Measurements from ENCODE around the gene COX6A1. TPM values are rescaled to one million over a fixed set of nuclear protein-coding genes. Genes with fewer than 3 reads are reported as not detected.

Gene COX6A1
- total RNA-seq, 1 donor from 2014 or later: 142 TPM

DNA sequence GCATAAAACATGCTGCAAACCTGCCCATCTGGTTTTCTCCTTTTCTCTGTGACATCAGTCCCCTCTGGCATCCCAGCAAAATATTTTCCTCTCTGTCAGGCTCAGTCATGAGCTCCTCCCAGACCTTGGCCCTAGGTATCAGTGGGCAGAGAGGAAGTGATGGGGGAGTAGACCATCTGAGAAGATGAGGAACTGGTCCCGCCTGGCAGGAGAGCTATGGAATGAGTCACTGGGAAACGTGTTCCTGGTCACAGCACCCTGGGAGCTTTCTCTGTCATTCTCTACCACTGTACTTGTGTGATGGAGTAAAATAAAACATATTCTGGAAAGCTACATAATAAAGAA lies 36.7 kb downstream of the COX6A1 start:
- TF ChIP-seq, protein P1, sequence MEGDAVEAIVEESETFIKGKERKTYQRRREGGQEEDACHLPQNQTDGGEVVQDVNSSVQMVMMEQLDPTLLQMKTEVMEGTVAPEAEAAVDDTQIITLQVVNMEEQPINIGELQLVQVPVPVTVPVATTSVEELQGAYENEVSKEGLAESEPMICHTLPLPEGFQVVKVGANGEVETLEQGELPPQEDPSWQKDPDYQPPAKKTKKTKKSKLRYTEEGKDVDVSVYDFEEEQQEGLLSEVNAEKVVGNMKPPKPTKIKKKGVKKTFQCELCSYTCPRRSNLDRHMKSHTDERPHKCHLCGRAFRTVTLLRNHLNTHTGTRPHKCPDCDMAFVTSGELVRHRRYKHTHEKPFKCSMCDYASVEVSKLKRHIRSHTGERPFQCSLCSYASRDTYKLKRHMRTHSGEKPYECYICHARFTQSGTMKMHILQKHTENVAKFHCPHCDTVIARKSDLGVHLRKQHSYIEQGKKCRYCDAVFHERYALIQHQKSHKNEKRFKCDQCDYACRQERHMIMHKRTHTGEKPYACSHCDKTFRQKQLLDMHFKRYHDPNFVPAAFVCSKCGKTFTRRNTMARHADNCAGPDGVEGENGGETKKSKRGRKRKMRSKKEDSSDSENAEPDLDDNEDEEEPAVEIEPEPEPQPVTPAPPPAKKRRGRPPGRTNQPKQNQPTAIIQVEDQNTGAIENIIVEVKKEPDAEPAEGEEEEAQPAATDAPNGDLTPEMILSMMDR (IDR thresholded peaks at IDR 0.05; ENCODE audit: borderline replicate concordance): no peak
- Histone ChIP-seq H3K9me3 (replicated peaks) (no peaks in the 10 kb centered on the region), H3K4me3 (no peak overlapping the region), H3K36me3 (no peaks in the 10 kb centered on the region), H3K4me1 (peaks cover 19% of the 10 kb centered on the region), H3K27me3 (ENCODE audit: low read depth) (no peaks in the 10 kb centered on the region), H3K27ac (replicated peaks) (no peak overlapping the region)
- no peak for DNase-seq
- intact Hi-C loops (cut with micrococcal nuclease): no loop called here

DNA sequence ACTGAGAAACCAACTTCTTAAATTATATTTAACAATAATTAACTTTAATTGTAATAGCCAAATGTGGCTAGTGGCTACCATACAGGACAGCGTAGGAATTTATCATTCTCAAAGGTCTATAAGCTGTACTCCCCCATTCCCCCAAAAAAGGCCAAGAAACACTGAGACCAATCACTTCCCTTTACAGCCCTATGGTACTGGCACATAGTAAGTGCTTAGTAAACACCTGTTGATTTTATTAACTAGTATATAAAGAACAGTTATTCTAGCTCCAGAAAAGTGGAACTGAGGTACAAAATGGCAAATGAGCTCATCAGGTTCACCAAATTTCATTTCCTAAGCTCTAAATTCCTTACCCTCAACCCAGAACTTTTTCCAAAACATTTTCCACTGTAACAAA lies 37.7 kb downstream of the COX6A1 start:
- Histone ChIP-seq H3K4me3 (no peak overlapping the region), H3K4me1 (peaks cover 10% of the 10 kb centered on the region), H3K9me3 (replicated peaks) (no peaks in the 10 kb centered on the region), H3K27ac (replicated peaks) (no peak overlapping the region), H3K36me3 (no peaks in the 10 kb centered on the region), H3K27me3 (ENCODE audit: low read depth) (no peaks in the 10 kb centered on the region)
- intact Hi-C loops (cut with micrococcal nuclease): no loop called here
- DNase-seq: no peak
- TF ChIP-seq, protein P1 (IDR thresholded peaks at IDR 0.05; ENCODE audit: borderline replicate concordance): no peak

DNA sequence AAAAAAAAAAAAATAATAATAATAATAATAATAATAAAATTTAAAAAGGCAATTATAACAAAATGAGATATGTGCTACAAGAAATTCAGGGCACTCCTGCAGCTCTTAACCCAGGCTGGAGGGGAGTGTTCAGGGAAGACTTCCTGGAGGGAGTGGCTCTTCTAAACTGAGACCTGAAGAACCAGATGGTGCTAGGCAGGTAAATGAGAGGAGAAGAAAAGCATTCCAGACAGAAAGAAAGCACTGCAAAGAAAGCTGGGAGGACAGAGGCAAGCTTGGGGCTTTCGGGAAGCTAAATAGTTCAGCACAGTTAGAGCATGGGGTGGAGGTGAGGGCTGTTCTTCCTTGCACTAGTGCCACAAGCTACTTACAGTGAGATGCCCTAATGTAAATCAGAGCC lies 41.5 kb downstream of the COX6A1 start:
- H3K9me3 ChIP-seq (replicated peaks): no peaks in the 10 kb centered on the region
- TF ChIP-seq, protein P1 (IDR thresholded peaks at IDR 0.05; ENCODE audit: borderline replicate concordance): no peak
- no peak for DNase-seq
- H3K4me1 ChIP-seq: no peaks in the 10 kb centered on the region
- H3K36me3 ChIP-seq: peaks cover 11% of the 10 kb centered on the region
- H3K27me3 ChIP-seq (ENCODE audit: low read depth): no peaks in the 10 kb centered on the region
- H3K4me3 ChIP-seq: no peak overlapping the region
- no peak overlapping the region for H3K27ac ChIP-seq (replicated peaks)
- intact Hi-C loops (cut with micrococcal nuclease): no loop called here

DNA sequence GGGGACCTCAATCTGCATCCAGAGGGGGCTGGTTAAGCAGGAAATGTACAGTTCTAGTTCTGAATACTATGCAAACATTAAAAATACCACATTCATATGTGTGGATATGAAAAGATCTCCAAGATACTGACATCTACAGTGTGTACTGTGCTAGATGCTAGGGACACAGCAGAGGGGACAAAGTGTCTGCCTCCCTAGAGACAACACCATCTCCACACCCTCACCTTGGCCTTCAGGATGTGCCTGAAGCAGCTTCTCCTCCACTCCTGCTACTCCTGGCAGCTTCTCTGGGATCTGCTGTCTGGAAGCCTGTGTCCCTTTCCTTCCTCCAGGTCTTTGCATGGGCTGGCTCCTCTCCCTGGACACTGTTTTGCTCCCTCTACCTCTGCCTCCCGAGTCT lies 42.3 kb downstream of the COX6A1 start:
- H3K4me1 ChIP-seq: no peaks in the 10 kb centered on the region
- DNase-seq: no peak
- intact Hi-C loops (cut with micrococcal nuclease): no loop called here
- TF ChIP-seq, protein P1 (IDR thresholded peaks at IDR 0.05; ENCODE audit: borderline replicate concordance): no peak
- H3K27ac ChIP-seq (replicated peaks): no peak overlapping the region
- peaks cover 11% of the 10 kb centered on the region for H3K36me3 ChIP-seq
- no peaks in the 10 kb centered on the region for H3K27me3 ChIP-seq (ENCODE audit: low read depth)
- H3K9me3 ChIP-seq (replicated peaks): no peaks in the 10 kb centered on the region
- no peak overlapping the region for H3K4me3 ChIP-seq

DNA sequence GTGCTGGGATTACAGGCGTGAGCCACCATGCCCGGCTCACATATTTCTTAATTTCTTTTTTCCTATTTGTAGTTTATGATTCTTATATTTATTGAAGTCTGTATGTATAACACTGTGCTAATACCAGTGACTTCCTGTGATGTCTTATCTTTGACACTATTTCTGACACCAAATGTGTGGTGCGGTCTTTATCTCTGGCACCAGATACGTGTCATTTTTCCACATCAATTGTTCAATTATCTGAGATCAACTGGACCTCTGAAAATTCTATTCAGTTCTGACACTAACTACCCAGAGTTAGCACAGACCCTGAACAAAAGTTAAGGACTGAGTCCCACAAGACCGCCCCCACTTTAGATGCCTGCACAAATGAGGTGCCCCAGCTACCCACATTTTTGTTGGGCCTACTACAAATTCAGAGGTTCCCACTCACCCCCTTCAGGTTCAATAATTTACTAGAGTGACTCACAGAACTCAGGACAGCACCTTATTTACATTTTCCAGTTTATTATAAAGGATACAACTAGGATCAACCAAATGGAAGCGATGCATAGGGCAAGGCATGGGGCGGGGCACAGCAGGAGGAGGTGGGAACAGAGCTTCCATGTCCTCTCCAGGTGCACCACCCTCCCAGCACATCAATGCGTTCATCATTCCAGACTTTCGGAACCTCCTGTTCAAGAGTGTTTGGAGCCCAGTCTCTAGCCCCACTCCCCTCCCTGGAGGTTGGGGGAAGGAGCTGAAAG lies 43.3 kb downstream of the COX6A1 start:
- no peak for DNase-seq
- H3K36me3 ChIP-seq: peaks cover 11% of the 10 kb centered on the region
- intact Hi-C loops (cut with micrococcal nuclease): no loop called here
- no peak overlapping the region for H3K4me3 ChIP-seq
- no peak overlapping the region for H3K27ac ChIP-seq (replicated peaks)
- TF ChIP-seq, protein P1 (IDR thresholded peaks at IDR 0.05; ENCODE audit: borderline replicate concordance): no peak
- no peaks in the 10 kb centered on the region for H3K4me1 ChIP-seq
- no peaks in the 10 kb centered on the region for H3K9me3 ChIP-seq (replicated peaks)
- no peaks in the 10 kb centered on the region for H3K27me3 ChIP-seq (ENCODE audit: low read depth)
